MV-4-11 (cell line): ENCODE data around the gene TP53I11.

Source experiments
- DNase-seq: peaks from one replicate; lab custom pipeline; 2025; lab: John Stamatoyannopoulos, UW

The TP53I11 gene

DNA sequence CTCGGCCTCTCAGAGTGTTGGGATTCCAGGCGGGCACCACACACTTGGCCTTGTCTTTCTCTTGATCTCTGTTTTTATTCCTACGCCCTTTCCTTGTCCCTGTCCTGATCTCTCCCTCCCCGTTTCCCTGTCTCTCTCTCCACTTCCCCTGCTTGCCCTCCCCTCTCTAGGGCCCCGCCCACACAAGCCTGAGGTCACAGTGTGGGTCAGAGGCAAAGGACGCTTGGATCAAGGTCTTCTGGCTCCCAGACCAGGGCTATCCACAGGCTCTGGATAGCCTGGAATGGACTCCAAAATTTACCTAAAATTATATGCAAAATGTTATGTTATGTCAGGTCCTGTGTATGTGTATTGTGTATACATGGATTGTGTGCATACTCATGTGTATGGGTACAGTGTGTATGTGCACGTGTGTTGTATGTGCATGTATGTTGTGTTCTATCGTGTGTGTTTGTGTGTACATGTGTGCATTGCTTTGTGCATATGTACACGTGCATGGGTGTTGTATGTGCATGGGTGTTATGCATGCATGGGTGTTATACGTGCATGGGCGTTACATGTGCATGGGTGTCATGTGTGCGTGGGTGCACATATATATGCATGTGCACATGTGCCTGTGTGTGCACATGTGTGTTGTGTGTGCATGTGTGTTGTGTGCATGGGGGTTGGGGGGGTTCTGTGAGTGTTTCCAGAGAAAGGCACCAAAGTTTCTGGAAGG is 38.3 kb downstream of the TP53I11 start:
- no peak for DNase-seq

DNA sequence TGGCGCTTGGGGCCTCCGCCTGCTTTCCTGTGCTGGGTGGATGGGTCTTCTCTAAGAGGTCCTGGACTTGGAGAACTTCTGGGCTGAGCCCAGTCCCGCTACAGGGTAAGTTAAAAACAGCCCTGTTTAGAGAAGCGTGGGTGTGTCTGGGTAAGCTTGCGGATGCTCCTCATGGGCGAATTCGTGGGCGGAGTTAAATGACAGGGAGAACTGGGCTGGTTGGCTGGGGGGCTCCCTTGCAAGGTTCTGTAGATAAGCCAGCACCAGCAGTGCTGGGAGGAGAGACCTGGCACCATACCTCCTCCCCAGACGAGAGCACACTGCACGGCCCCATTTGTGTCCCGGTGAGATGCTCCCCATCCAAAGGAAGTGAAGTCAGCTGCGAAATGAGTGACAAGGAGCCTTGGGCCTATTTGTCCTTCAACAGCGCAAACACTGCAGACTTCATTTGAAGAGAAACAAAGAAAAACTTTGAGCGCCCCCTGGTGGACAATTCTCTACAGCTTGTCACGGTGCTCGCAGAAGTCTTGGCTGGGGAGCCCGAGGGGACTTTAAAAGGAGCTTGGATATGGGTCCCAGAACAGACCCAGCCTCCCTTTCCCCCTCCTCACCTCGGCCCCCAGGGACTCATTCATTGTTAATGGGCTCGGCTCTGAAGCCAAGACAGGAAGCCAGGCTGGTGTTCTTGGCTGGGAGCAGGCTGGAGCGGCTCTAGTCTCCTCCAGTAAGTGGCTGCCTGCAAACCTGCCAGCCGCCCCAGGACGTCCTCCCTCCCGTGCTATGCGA is 39.5 kb downstream of the TP53I11 start:
- DNase-seq = peak; percentile 78

DNA sequence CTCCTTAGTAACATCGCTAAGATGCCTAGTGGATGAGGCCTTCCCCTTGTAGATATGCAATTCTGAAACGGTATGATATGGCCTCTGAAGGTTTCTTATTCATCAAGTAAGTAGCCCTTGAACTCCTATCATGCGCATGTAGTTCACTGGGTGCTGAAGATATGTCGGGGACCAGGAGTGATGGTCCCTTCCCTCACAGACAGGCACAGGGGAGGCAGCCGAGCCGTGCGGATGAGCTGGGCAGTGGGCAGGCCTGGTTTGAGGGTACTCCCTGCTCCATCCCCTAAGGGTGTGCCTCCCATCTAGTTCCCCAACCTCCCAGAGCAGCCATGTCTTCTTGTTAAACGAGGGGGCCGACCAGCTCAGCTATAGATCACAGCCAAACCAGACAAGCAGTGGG is 40.1 kb downstream of the TP53I11 start:
- DNase-seq = no peak

DNA sequence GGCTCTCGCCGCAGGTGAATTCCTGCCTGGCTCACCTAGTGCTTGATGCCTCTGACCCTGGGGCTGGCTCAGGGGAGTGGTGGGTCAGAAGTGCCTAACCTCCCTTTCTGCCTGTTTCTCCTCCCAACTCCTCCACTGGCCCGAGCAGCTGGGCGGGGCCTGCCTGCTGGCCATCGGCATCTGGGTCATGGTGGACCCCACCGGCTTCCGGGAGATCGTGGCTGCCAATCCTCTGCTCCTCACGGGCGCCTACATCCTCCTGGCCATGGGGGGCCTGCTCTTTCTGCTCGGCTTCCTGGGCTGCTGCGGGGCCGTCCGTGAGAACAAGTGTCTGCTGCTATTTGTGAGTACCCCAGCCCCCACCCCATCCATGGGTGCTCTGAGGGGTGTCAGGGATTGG is 41.1 kb downstream of the TP53I11 start:
- no peak for DNase-seq

DNA sequence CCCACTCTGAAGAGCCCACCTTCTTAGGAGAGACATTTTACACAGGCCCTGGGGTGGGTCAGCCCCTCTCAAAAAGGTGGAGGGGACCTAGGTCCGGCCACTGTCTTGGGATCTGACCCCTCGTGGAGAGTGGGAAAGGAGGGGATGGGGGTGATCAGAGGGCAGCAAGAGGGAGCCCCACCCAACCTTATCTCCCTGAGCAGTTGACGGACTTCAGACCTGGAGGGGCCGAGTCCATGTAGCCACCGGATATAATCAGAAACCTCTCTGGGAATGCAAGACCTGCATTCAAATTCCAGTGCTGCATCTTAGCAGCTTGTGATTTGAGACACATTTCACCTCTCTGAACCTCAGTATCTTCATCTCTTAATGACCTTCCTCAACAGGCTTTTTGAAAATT is 44.0 kb downstream of the TP53I11 start:
- no peak for DNase-seq

DNA sequence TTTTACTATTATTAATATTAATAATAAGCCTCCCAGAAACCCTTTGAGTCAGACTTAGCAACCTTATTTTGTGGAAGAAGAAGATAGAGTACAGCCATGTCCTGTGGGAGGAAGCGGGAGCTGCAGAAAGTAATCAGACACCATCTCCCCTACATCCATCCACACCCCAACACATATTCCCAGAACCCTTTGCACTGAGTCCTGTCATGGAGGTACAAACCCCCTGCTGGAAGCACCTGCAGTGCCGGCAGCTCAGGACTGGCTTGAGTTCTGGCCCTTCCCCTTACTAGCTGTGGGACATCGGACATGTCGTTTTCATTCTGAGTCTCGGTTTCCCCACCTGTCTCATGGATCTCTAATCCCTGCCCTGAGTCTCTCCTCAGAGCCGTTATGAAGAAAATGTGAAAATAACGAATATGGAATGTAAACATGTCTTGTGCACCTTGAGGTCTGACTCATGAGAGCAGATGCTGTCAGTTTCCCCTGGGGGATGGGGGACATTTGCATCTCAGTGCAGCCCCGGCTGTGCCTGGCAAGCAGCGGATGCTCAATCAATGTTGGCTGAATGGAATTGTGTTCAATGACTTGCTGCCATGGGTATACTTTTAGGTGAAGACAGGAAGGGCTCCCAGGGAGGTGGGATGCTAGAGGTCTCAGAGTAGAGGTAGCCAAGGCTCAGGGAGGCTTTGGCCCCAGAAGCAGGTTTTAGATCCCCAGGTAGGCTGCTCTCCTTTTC is 45.4 kb downstream of the TP53I11 start:
- no peak for DNase-seq

DNA sequence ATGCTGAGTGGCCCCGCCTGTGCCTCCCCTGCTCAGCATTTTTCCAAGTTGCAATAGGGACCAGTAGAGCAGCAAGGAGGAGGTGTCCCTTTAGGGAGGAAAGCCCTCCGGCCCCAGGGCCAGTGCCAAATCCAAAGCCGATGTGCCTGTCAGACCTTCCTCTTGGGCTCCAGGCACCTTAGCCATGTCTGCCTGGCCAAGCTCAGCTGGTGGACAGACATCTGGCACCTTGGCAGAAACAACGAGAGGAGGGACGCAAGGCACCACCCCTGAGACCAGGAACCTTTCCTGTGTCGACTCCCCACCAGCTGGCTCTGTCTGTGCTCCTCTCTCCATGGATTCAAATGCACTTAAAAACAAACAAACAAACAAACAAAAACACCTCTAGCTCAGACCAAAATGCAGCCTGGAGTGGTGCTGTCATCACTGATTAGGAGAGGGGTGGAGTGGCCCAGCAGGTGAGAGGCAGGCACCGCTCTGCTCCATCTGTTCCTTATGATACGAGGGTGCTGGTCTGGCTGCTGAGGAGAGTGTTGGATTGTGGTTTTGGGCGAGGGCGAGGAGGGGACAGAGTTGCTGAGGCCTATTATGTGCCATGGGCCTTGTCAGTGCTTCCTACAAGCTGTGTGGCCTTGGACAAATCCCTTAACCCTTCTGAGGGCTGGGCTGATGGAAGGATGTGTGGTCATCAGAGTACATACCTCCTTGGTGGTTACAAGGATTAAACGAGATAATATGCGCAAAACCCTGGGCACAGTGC is 46.2 kb downstream of the TP53I11 start:
- no peak for DNase-seq

DNA sequence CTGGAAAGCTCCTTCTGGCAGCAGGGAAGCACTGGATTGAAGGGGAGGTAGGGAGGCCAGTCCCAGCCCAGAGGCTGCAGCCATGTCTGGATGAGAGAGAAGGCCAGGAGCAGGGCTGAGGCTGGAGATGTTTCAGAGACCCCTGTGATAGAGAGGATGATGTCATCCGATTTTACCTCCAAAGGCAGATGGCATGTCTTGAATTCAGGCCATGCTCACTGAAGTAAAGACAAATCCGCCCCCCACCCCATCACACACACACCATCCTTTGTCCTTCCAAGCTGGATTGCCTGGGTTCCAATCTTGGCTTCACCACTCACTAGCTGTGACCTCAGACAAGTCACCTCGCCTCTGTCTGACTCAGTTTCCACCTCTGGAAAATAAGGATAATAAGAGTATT is 47.2 kb downstream of the TP53I11 start:
- DNase-seq = no peak

DNA sequence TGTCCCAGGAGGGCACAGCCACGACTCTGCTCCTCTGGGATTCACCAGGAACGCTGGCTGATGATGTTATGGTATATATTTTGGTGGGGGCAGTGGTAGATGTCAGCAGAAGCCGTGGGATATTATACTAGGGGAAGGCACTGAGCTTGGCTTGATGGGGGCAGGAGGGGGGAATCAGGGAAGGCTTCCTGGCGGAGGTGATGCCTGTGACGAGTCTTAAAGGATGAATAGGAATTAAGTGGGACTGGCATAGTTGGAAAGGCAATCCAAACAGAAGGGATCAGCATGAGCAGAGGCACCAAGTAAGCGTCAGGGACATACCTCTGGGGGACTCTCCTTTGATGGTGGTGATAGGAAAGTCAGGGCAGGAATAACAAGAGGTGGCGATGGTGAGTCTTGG is 47.6 kb downstream of the TP53I11 start:
- no peak for DNase-seq

DNA sequence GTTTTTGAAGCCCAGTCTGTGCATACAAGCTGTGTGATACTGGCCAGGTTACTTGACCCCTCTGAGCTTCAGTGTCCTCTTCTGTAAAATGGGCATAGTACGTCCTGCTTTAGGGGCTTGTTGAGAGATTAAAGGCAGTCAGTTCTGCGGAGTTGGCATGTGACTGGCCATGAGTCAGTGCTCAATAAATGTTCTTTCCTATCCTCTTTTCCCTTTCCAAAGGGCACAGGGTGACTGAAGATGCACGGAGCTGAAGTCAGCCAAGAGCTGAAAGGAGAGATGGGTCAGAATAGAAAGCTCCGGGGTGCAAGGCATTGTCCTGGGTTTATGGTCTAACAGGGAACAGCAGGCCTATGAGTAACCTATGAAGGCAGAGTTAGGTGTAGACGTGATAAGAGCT is 48.9 kb downstream of the TP53I11 start:
- no peak for DNase-seq

DNA sequence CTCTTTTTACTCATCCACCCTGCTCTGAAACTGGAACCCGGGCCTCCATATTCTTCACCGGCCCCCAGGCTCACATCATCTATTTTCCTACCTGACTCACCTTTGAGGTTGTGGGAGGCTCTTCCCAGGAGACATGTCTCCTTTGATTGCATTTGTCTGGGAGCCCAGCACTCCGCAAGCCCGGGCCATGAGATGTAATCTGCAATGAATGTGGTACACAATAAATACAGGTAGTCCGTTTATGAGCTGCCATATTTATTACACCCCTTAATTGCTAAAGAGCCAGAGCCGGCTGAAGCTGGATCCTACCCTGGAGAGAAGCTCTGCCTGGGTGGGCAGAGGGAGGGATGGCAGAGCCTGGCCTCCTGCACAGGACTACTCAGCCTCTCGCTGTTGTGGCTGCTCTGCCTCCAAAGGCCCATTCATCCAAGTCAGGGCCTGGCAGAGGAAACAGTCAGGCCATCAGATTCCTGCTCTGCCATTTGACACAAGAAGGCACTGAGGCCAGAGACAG is 49.5 kb downstream of the TP53I11 start:
- DNase-seq = no peak

DNA sequence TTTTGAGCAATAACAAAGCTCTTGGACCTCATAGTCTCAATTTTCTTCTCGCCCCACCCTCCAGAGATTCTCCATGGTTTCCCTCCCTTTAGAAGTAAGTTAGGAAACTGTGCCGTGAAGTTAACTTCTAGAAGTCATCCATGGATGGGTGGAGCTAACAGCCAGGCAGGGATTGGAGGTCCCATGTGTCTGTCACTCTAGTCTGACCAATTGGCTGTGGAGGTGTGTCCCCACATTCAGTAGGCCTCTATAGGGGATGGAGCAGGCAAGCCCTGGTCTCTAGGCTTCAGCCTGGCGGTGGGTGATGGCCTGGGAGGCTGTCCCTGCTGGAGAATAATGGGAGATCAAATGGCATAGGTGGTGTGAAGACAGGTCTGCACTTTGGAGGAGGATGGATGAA is 50.7 kb downstream of the TP53I11 start:
- DNase-seq = peak; percentile 53

DNA sequence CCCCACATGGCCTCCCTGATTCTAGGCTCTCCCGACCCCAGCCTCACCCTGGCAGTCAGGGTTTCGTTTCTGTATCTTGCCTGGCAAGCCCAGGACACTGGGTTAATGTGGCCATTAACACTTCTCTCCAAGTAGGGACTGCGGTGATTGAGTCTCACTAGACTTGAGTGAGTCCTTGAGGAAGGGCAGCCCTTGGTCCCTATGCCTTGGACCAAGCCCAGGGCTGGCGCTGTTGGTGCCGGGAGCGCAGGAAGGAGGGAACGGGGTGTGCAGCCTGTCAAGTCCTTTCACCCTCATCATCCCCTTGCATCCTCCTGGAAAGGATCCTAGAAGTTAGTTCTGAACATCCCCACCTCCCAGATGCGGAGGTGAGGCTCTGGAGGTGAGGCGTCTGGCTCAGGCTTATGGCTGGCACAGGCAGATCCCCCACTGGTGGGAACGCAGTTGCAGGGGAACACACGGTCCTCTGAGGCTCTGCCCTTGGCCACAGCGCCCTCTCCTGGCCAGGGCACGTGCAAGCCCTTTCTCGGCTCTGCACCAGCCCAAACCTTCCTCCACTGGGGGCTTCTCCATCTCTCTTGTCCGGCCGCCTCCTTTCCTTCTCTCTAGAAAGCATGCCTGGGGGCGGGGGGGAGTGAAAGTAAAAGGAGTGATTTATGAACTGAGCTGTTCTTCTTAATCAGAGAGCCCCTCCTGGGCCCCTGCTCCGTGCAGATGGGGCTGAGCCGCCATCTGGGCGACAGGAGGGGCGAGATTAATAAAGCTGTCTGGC is 56.7 kb downstream of the TP53I11 start:
- peak; percentile 19 for DNase-seq

DNA sequence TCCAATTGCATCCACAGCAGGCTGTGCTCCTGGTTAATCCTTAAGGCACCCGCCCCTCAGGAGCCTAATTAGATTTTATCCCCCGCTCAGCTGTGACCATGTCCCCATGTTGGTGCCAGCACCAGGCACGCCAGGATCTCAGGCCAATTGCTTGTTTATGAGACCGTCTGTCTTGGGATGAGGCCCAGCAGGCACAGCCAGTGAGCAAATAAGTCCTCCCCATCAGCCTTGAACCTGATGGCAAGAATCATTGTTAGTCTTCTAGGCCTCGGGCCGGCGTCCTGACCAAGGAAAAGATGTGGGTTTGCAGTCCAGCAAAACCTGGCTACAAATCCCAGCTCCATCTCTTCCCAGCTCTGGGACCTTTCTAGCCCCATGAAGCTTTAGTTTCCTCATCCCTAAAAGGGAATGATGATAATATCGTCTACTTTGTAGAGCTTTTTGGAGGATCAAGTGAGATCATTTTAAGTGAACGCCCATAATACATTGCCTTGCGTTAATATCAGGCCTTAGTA is 57.3 kb downstream of the TP53I11 start:
- no peak for DNase-seq

DNA sequence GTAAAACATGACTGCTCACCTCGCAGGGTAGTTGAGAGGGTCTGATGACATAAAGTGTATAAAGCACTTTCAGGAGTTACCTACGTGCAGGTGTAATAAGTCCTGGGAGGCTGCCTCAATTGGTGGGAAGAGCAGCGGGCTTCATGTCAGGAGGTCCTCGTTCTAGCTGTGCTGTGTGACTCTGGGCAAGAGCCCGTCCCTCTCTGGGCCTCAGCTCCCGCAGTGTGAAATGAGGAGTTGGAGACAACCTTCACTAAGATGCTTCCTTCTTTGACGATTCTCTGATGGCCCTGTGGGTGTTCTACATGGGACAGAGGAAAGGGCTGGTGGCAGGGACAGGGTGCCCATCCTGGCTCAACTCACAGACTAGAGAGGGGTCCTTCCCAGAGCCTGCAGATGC is 57.8 kb downstream of the TP53I11 start:
- no peak for DNase-seq

DNA sequence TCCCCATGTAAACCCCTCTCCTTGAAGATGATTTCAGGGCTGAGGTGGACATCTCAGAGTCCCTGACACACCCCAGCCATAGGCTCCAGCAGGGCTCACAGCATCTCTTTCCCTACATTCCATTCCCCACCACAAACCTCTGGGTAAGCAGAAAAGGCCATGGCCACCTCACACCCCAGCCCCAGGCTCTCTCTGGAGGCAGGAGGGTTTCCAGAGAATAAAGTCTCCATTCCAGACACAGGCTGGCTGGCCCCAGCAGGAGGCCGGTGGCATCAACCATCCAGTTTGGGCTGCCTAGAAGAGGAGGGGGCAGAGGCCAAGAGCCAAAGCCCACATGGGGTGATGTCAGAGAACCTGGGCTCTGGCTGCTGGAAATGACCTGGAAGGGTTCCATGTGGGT is 61.4 kb downstream of the TP53I11 start:
- no peak for DNase-seq

DNA sequence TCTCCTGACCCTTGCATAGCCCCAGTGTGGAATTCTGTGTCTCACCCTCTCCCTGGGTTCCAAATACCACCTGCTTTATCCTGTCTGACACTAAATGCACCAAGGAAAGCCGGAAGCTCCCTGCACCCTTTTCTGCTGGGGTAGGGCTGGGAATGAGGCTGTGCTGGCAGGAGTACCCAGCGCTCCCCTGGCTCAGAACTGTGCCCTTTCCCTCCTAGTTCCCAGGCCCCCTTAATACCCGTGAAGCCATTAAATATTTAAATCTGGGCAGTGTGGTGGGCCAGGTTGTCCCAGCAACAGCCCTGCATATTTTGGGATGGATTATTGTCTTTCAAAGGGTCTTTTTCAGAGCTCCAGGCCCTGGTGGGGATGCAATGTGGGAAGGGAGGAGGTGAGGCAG is 63.0 kb downstream of the TP53I11 start:
- no peak for DNase-seq

DNA sequence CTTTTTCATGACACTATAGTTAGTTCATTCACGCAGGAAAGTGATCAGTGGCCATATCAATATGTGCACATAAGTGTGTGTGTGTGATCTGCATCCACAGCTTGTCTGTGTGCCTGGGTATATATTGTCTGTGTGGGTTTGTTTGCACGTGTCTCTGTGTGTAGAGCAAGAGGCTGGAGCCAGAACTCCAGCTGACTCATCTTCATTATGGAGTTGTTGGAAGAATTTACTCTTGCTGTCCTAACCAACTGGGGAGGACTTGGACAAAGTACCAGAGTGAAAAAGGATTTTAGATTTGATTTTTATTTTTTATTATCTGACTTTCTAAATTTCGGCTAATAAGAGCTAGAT is 63.9 kb downstream of the TP53I11 start:
- no peak for DNase-seq

DNA sequence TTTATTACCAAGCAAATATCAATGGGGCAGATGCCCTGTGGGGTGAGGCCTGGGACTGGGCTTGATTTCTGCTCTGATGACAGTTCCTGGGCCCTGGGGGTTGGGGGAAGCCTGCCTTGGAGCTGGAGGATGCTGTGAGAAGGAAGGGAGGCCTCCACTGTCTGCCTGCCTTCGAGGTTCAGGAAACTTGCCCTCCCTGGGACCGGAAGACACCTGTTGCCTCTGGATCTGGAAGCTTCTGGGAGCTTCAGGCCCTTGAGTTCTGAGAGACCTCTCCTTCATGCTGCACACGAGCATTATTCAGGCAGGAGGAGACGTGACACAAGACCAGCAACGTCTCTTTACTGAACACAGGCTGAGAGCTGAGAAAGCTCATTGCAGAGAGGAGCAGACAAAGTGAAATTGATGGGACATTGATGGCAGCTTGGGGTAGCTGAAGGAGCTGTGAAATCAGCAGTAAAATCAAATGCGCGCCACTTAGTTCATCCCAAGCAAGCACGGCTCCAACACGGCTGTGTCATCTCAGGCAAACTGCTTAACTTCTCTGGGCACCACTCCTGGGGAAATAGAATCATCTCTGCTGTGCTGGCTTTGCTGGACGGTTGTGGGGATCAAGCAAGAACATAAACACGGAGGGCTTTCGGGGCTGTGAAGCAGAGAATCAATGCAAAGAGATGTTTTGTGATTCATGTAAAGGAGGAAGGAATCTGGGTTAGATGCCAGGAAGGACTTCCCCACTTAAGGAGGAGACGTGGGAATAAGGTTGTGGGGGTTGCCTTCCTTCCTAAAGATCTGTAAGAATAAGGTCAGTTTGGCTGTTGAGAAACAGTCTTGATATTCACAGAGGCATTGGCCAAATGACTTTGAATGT is 64.5 kb downstream of the TP53I11 start:
- DNase-seq = no peak
